ENCODE measurements around the gene GREM2.

Gene GREM2

DNA sequence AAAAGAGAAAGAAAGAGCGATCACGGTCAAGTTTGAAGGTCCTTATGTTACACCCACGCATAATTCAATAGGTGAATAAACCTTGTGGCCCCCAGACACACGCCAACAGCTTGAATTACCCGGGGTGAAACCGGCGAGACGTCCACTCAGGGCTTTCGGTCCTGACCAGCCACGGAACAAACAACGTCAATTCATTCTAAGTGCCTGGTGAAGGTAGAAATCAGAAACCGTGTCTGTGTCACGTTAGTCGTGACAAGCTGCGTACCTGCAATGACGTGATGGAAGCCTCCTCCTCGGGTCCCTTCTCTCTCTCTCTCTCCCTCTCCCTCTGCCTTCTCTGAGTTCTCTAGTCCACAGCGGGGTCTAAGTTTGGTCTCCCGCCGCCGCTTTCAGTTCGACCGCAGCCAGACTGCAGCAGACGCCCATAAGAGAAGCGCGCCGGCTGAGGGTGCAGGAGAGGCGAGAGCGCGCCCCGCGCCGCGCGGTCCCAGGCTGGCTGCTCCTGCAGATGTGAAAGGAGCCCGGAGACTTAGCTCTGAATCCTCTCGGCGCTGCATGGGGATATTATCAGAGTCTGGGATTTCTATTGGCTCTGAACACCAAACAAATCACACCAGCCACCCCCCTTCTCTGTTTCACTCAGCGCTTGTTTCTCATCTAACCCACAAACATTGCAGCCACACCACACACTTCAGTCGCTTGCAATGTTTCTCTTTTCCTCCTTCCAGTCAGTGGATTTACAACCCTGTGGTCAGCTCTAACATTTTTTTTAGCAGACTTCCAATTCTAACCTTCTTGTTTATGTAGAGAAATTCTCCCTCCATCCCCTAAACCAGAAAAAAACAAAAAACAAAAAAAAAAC, at the start of gene GREM2:
Gene GREM2, minus strand, starts transcription at position 537 of the 862 bp plus-strand sequence. CDS start 118,680 bp downstream, outside the sequence.
- no peaks in the 10 kb centered on the region for H3K36me3 ChIP-seq (ENCODE audit: control insufficient read depth, insufficient read depth, low read length)
- no peaks in the 10 kb centered on the region for H3K9me3 ChIP-seq (ENCODE audit: control insufficient read depth, insufficient read depth, low read length)
- H3K4me1 ChIP-seq (ENCODE audit: control insufficient read depth, insufficient read depth, low read length), result peaks cover 61% of the 10 kb centered on the region
- H3K27ac ChIP-seq (ENCODE audit: low read depth, low read length), result no peak within 1 kb of the TSS
- 0 out of 2 replicates have a peak within 1 kb of the TSS, but pooled peaks have one; percentile 11 for H3K9ac ChIP-seq (ENCODE audit: low read depth, low read length)
- peaks cover 27% of the 10 kb centered on the region for H3K27me3 ChIP-seq (ENCODE audit: control insufficient read depth, insufficient read depth, low read length)
- H3K4me3 ChIP-seq (ENCODE audit: low read depth, low read length), result peak within 1 kb of the TSS; percentile 74

DNA sequence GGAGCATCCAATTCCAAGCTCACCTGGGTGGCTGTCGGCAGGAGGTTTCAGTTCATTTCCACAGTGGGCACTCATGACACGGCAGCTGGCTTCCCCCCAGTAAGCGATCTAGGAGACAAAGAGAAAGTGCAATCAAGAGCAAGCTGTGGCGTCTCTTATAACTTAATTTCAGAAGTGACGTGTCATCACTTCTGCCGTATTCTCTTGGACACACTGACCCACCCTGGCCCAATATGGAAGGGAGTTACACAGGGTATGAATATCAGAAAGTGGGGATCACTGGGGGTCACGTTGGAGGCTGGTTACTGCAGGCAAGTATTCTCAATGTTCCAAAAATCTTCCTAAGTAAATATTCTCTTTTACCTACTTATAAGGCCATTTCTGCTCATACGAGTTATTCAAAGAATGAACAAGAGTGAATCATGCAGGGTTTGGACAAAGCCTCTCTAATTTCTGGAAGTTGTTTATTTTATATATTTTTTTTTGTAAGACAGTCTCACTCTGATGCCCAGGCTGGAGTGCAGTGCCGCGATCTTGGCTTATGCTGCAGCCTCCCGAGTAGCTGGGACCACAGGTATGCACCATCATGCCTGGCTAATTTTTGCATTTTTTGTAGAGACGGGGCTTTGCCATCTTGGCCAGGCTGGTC, 46.5 kb upstream of the GREM2 start:
- H3K9me3 ChIP-seq (ENCODE audit: control insufficient read depth, insufficient read depth, low read length), result no peaks in the 10 kb centered on the region
- H3K27ac ChIP-seq (ENCODE audit: low read depth, low read length), result no peak overlapping the region
- no peak overlapping the region for H3K4me3 ChIP-seq (ENCODE audit: low read depth, low read length)

GRCh38 chr1:240656531-240656930, 44.6 kb upstream of the GREM2 start:
- H3K4me3 ChIP-seq (ENCODE audit: low read depth, low read length), result no peak overlapping the region
- H3K27ac ChIP-seq (ENCODE audit: low read depth, low read length), result no peak overlapping the region
- H3K4me1 ChIP-seq (ENCODE audit: control insufficient read depth, insufficient read depth, low read length), result no peaks in the 10 kb centered on the region
- H3K36me3 ChIP-seq (ENCODE audit: control insufficient read depth, insufficient read depth, low read length), result no peaks in the 10 kb centered on the region
- no peak overlapping the region for H3K9ac ChIP-seq (ENCODE audit: low read depth, low read length)
- H3K27me3 ChIP-seq (ENCODE audit: control insufficient read depth, insufficient read depth, low read length), result no peaks in the 10 kb centered on the region
- no peaks in the 10 kb centered on the region for H3K9me3 ChIP-seq (ENCODE audit: control insufficient read depth, insufficient read depth, low read length)

More for the DNA sequence above, 46.5 kb upstream of the GREM2 start:
- H3K9ac ChIP-seq (ENCODE audit: low read depth, low read length), result no peak overlapping the region
- H3K36me3 ChIP-seq (ENCODE audit: control insufficient read depth, insufficient read depth, low read length), result no peaks in the 10 kb centered on the region
- no peaks in the 10 kb centered on the region for H3K4me1 ChIP-seq (ENCODE audit: control insufficient read depth, insufficient read depth, low read length)
- no peaks in the 10 kb centered on the region for H3K27me3 ChIP-seq (ENCODE audit: control insufficient read depth, insufficient read depth, low read length)

DNA sequence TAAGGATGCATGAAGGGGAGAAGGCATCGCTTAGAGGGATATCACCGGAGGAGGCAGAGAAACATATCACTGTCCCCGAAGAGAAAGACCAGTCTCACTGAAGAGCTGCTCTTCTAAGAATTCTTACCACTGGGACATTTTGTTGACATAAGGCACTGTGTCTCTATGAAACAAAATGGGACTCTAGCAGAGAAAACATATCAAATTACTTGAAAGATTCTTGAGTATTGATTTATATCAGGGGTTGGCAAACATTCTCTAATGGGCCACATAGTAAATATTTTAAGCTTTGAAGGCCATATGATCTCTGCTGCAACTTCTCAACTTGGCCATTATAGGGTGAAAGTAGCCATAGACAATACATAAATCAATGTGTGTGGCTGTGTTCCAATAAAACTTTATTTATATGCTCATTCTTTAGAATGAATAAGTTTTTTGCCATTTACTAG, 41.0 kb upstream of the GREM2 start:
- Histone ChIP-seq H3K9me3 (ENCODE audit: control insufficient read depth, insufficient read depth, low read length) (no peaks in the 10 kb centered on the region), H3K4me1 (ENCODE audit: control insufficient read depth, insufficient read depth, low read length) (no peaks in the 10 kb centered on the region), H3K4me3 (ENCODE audit: low read depth, low read length) (no peak overlapping the region), H3K27ac (ENCODE audit: low read depth, low read length) (no peak overlapping the region), H3K27me3 (ENCODE audit: control insufficient read depth, insufficient read depth, low read length) (no peaks in the 10 kb centered on the region), H3K9ac (ENCODE audit: low read depth, low read length) (no peak overlapping the region), H3K36me3 (ENCODE audit: control insufficient read depth, insufficient read depth, low read length) (no peaks in the 10 kb centered on the region)

GRCh38 chr1:240652549-240652948, 40.6 kb upstream of the GREM2 start:
- H3K4me1 ChIP-seq (ENCODE audit: control insufficient read depth, insufficient read depth, low read length), result no peaks in the 10 kb centered on the region
- no peaks in the 10 kb centered on the region for H3K36me3 ChIP-seq (ENCODE audit: control insufficient read depth, insufficient read depth, low read length)
- no peaks in the 10 kb centered on the region for H3K9me3 ChIP-seq (ENCODE audit: control insufficient read depth, insufficient read depth, low read length)
- H3K9ac ChIP-seq (ENCODE audit: low read depth, low read length), result no peak overlapping the region
- no peaks in the 10 kb centered on the region for H3K27me3 ChIP-seq (ENCODE audit: control insufficient read depth, insufficient read depth, low read length)
- H3K4me3 ChIP-seq (ENCODE audit: low read depth, low read length), result no peak overlapping the region
- no peak overlapping the region for H3K27ac ChIP-seq (ENCODE audit: low read depth, low read length)

GRCh38 chr1:240650877-240651276, 38.9 kb upstream of the GREM2 start:
- no peaks in the 10 kb centered on the region for H3K9me3 ChIP-seq (ENCODE audit: control insufficient read depth, insufficient read depth, low read length)
- no peaks in the 10 kb centered on the region for H3K36me3 ChIP-seq (ENCODE audit: control insufficient read depth, insufficient read depth, low read length)
- H3K27me3 ChIP-seq (ENCODE audit: control insufficient read depth, insufficient read depth, low read length), result no peaks in the 10 kb centered on the region
- no peak overlapping the region for H3K9ac ChIP-seq (ENCODE audit: low read depth, low read length)
- no peak overlapping the region for H3K27ac ChIP-seq (ENCODE audit: low read depth, low read length)
- H3K4me3 ChIP-seq (ENCODE audit: low read depth, low read length), result no peak overlapping the region
- H3K4me1 ChIP-seq (ENCODE audit: control insufficient read depth, insufficient read depth, low read length), result no peaks in the 10 kb centered on the region

DNA sequence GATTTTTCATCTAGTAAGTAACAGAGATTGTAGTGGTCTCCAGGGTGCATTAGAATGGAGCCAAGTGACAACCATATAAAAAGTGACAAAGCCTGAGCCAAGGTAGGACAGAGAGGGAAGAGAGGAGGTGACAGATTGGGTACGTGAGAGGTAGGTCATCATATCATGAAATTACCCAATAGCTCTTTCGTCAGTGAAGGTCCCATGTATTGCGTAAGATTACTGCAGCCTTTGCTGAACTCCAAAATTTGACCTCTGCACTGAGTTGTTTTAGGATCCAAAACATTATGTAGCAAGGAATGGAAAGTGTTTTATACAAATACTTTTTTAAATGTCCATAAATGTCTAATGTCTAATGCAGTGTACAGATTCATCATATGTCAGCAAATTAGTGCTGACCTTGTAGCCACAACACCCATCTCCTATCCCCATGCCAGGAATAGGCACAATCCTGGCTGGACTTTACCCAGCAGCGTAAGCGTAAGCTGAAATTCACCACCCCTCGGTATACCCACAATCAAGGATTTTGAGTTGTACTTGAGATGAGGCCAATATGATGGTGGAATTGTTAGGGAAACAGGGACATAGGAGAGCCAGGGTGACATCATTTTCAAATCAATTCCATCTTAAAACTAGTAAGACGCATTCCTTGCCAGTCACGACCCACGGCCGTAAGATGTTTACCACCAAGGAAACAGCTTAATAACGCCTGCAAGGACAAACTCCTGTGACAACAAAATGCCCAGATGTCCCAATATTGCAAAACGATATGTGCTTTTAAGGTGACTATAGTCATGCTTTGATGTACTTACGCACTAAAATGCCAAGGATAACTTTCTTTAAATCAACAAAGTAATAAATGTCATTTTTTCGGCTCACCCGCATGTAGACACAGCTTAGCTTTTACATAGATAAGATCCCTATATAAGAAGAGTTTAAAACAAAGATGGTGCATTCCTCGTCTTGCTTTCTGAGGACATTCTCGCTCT, 38.1 kb upstream of the GREM2 start:
- Histone ChIP-seq H3K27ac (ENCODE audit: low read depth, low read length) (no peak overlapping the region), H3K27me3 (ENCODE audit: control insufficient read depth, insufficient read depth, low read length) (no peaks in the 10 kb centered on the region), H3K36me3 (ENCODE audit: control insufficient read depth, insufficient read depth, low read length) (no peaks in the 10 kb centered on the region), H3K9ac (ENCODE audit: low read depth, low read length) (no peak overlapping the region), H3K4me3 (ENCODE audit: low read depth, low read length) (no peak overlapping the region), H3K9me3 (ENCODE audit: control insufficient read depth, insufficient read depth, low read length) (no peaks in the 10 kb centered on the region), H3K4me1 (ENCODE audit: control insufficient read depth, insufficient read depth, low read length) (no peaks in the 10 kb centered on the region)

DNA sequence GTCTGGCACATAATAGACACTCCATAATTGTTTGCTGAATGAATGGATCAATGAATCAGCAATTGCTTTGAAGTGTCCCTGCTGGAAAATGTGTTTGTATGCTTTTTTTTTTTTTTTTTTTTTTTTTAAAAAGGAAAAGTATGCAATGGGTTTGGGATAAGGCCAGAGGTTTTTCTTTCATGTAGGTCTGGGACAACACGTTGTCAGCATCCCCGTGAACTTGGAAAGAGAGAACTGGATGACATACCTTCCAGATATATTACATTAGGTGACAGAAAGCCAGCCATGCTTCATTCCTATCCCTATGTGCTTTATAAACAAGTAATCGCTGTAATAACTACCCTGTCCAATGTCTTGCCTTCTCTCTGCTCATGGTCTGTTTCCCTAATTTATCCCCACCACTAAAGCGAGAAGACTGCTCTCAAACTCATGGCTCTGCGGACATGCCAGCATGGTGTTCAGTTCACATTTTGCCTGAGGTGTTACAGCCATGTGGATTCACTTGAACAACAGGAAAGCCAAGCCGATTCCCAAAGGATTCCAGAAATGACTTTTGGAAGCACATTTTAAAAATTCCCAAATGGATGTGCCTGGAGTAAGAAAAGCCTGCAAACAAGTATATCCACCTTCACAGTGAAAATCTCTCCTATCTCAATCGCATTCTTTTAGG, 34.8 kb upstream of the GREM2 start:
- Histone ChIP-seq H3K4me1 (ENCODE audit: control insufficient read depth, insufficient read depth, low read length) (no peaks in the 10 kb centered on the region), H3K4me3 (ENCODE audit: low read depth, low read length) (no peak overlapping the region), H3K27me3 (ENCODE audit: control insufficient read depth, insufficient read depth, low read length) (no peaks in the 10 kb centered on the region), H3K27ac (ENCODE audit: low read depth, low read length) (no peak overlapping the region), H3K36me3 (ENCODE audit: control insufficient read depth, insufficient read depth, low read length) (no peaks in the 10 kb centered on the region), H3K9ac (ENCODE audit: low read depth, low read length) (no peak overlapping the region), H3K9me3 (ENCODE audit: control insufficient read depth, insufficient read depth, low read length) (no peaks in the 10 kb centered on the region)

- no peak overlapping the region for H3K4me3 ChIP-seq (ENCODE audit: low read depth, low read length)
- no peaks in the 10 kb centered on the region for H3K4me1 ChIP-seq (ENCODE audit: control insufficient read depth, insufficient read depth, low read length)
- no peak overlapping the region for H3K9ac ChIP-seq (ENCODE audit: low read depth, low read length)
- H3K27ac ChIP-seq (ENCODE audit: low read depth, low read length), result no peak overlapping the region
- H3K27me3 ChIP-seq (ENCODE audit: control insufficient read depth, insufficient read depth, low read length), result no peaks in the 10 kb centered on the region
- no peaks in the 10 kb centered on the region for H3K36me3 ChIP-seq (ENCODE audit: control insufficient read depth, insufficient read depth, low read length)
- no peaks in the 10 kb centered on the region for H3K9me3 ChIP-seq (ENCODE audit: control insufficient read depth, insufficient read depth, low read length)
These were observed 32.8 kb upstream of the GREM2 start for GRCh38 chr1:240644732-240645131.

Data from HUES48 (cell line).